Measurements from ENCODE around the gene NLGN1.
"Not testable (repeated sequence)": the region's sequence is repeated elsewhere in the genome, so short reads cannot be mapped to it uniquely, and the experiment has no call there.

The NLGN1 gene

DNA sequence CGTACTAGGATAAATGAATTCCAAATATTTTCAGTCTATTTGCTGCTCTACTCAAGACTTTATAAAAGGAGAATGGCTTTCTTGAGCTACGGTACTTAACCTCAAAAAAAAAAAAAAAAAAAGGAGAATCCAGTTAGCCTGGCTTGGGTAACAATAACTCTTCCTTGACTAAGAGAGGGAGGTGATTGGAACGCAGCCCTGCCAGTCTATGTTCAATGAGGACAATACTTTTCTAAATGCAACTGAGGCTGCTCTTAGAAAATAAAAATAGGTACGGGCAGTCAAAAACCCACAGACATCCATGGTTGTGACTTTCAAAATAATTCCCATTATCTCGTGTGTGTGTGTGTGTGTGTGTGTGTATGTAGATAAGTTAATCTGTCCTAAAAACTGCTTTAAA is 799.9 kb downstream of the NLGN1 start:
- no peak for DNase-seq

- no peak for DNase-seq
These were observed 800.7 kb downstream of the NLGN1 start for GRCh38 chr3:174198199-174198598.

- DNase-seq, result no peak
These were observed 802.2 kb downstream of the NLGN1 start for GRCh38 chr3:174199696-174200095.

GRCh38 chr3:174202116-174202515 is 804.6 kb downstream of the NLGN1 start:
- DNase-seq, result no peak

GRCh38 chr3:174202561-174202960 is 805.0 kb downstream of the NLGN1 start:
- DNase-seq, result no peak

DNA sequence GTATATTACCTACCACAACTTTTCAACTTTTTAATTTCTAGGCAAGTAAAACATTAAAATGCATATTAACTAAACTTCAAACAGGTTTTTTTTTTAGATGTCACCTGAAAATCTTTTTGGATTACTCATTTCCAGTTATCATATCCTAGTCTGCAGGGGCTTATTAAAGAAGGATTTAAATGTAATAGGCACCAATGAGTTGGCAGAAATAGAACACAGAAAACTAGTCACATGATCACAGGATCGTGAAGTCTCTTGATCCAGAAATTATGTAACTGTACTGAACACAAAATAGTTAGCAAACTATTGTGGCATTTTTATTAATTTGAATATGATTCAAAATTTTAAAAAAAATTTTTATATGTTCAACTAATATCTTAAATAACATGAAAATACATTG is 807.2 kb downstream of the NLGN1 start:
- DNase-seq, result no peak

DNA sequence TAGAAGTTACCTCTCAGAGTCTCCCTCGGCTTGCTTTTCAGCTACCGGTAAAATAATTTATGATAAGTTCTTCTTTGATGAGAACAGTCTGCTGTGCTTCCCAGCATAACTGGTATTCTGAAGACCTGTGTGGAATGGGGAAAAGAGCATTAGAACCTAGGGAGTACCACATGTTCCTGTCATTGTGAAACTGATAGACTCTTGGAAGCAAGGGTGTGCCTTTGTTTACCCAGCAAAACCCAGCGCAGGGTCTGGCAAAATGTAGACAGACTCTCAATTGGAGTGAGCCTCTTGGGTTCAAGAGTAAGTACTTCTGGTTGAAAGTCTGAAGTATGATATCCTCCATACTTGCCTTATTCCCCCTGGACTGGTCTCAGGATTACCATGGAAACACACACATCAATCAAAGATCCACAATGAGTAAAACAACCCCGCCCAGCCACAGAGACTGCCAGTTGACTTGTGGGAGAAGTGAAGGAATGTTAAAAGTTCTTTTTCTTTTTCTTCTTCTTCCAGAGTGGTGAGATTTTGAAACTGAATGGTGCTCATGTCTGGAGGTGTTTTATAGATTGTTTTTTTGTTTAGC is 809.2 kb downstream of the NLGN1 start:
- DNase-seq, result no peak

DNA sequence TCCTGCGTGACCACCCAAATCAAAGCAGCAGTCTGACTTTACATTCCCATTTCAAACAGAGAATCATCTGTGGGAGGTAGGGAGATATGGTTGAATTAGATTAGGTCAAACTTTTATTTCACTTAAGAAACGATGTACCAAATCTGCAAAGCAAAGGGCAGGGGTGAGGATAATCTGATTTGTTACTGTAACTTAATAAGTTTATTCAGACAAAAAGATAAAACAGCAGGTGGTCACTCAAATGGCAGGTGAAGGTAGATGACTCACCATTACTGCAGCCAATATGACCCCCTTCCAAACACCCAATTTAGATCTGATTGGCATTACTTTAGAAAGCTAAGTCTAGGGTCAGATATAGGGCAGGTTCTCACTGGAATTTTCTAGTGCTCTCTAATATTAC is 810.6 kb downstream of the NLGN1 start:
- DNase-seq, result no peak

DNA sequence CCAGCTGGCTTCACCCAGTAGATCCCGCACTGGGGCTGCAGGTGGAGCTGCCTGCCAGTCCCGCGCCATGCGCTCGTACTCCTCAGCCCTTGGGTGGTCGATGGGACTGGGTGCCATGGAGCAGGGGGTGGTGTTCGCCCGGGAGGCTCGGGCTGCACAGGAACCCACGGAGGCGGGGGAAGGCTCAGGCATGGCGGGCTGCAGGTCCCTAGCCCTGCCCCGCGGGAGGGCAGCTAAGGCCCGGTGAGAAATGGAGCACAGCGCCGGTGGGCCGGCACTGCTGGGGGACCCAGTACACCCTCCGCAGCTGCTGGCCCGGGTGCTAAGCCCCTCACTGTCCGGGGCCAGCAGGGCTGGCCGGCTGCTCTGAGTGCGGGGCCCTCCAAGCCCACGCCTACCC is 814.4 kb downstream of the NLGN1 start:
- DNase-seq, result not testable (repeated sequence)

- DNase-seq, result no peak
These were observed 817.9 kb downstream of the NLGN1 start for GRCh38 chr3:174215456-174215855.

DNA sequence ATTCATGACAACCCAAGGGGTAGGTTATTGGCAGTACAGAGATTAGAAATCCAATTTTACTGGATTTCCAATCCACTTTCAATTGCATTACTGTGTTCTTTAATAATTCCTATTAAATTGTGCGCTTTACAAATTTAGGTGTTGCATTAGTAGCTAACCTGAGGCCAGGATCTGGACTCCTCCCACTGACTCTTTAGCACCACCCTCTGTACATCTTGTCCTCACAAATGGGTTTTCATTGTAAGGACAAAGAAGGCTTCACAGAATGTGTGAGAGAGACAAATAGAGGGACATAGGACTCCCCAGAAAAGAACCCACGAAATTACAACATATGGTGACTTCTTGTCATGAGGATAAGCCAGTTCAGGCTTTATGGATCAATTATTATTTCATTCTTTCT is 818.5 kb downstream of the NLGN1 start:
- no peak for DNase-seq

- DNase-seq, result no peak
These were observed 819.6 kb downstream of the NLGN1 start for GRCh38 chr3:174216946-174217718.

DNA sequence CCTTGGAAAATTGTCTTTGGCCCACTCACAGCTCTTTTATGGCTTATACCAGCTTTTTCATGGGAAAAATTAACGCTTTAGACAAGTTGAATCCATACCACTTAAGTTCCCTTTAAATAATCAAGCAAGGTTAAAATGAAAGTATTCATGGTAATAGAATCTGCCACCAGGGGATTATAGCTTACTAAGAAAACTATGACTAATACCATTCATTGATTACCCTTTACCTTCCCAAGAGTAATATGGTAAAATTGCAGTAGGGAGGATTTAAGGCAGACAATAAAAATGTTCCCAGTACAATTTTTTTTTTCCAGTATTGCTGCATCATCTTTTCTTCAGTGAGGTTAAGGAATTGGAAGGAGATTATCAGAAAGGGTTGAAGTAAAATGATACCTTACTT is 820.5 kb downstream of the NLGN1 start:
- DNase-seq, result no peak

DNA sequence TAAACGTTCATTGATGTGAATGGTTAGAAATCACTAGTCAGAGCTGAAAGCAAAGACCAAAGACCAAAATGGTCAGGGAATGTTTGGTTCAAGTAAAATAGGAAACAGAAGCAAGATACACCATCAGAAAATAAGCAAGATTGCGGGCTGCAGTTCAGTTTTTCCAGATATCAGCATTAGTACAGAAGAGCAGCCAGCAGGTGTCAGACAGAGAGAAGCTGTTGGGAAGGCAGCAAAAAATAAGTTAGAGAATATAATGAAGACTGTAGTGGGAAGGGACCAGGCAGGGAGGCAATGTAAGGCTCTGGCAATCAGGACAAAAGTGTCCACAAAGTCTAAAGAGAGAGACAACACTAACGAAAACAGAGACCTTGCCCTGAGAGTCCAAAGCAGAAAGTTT is 822.2 kb downstream of the NLGN1 start:
- DNase-seq, result no peak

GRCh38 chr3:174220775-174221554 is 823.4 kb downstream of the NLGN1 start:
- no peak for DNase-seq

- no peak for DNase-seq
These were observed 825.5 kb downstream of the NLGN1 start for GRCh38 chr3:174223042-174223441.

- no peak for DNase-seq
These were observed 826.1 kb downstream of the NLGN1 start for GRCh38 chr3:174223626-174224025.

DNA sequence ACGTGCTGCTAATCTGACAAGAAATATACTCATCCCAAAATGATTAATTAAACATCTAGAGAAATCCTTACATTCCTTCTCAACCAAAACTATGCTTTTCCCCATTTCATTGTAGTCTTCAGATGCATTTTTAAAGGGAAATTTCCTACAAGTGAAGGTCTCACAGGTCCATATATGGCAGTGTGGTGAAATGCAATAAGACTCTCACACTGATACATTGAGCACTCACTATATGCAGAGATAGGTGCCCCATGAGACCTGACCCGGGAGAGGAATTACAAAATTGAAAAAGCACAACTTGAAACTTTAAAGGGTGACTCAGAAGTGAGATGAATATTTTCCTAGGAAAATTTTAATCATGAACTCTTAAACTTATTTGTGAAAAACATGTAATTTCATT is 832.4 kb downstream of the NLGN1 start:
- DNase-seq, result no peak

- not testable (repeated sequence) for DNase-seq
These were observed 834.6 kb downstream of the NLGN1 start for GRCh38 chr3:174232028-174232657.

DNA sequence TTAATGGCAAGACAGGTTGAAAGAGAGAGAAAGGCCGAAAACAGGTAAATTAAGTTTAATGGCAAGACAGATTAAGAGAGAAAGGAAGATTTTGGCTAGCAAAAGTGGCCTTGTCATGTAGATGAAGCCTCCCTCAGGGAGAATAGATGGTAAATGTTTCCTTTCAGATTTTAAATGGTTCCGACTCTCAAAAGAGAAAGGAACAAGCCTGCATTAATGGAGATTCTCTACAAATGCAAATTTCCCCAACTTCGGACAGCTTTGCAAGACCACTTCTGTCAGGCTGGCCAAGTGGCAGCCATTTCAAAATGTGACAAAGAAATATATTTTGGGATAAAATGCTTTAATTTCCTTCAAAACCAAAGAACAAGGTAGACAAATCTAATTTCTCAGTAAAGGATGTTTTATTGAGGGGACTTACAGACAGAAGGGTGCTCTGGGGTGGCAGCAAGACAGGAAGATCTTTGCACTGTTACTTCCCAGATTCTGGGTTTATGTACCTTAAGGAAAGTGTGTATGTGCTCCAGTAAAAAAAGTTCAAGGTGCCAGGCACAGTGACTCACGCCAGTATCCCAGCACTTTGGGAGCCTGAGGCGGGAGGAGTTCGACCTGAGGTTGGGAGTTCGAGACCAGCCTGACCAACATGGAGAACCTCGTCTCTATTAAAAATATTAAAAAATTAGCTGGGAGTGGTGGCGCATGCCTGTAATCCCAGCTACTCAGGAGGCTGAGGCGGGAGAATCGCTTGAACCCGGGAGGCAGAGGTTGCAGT is 835.3 kb downstream of the NLGN1 start:
- DNase-seq, result no peak

DNA sequence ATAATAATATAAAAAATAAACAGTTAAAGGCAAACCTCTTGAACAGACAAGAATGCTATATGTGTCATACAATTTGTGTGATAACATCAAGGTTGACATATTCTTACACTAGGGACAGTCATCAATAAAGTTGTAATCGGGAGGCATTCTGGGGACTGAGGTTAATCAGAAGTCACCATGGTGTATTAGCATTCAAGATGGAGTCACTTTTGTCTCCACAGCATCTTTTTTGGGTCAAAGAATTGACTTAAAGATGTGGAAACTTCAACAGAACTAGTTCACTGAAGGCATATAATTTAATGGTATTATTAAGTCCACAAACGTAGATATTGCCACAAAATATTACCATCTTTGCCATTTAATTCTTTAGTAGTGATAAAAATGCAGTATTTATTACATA is 836.0 kb downstream of the NLGN1 start:
- no peak for DNase-seq

DNA sequence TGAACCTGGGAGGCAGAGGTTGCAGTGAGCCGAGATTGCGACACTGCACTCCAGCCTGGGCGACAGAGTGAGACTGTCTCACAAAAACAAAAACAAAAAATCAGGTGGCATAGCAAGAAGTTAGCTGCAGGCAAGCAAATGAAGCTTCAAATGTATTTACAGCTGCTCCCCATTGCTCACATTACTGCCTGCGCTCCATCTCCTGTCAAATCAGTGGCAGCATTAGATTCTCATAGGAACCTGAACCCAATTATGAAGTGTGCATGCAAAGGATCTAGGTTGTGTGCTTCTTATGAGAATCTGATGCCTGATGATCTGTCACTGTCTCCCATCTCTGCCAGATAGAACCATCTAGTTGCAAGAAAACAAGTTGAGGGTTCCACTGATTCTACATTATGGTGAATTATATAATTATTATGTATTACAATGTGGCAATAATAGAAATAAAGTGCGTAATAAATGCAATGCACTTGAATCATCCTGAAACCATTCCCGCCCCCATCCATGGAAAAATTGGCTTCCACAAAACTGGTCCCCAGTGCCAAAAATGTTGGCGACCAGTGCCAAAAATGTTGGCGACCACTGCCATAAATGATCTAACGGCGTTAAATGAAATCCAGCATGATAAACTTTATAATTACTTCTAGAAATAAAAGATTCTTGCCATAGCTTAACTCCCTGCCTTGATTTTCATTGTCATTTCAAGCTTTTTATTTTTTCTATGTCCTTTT is 844.9 kb downstream of the NLGN1 start:
- no peak for DNase-seq
